Effector CD4-positive, alpha-beta T cell (primary cell): Measurements from ENCODE around the gene HIRA.
A peak's percentile ranks its signal among the peaks of the same experiment; 100 is the strongest.
"Not testable (repeated sequence)": the region's sequence is repeated elsewhere in the genome, so short reads cannot be mapped to it uniquely, and the experiment has no call there.

Source experiments
- DNase-seq: peaks from one replicate; pipeline ENCODE4 v3.0.0-alpha.2; 2020

HIRA gene

DNA sequence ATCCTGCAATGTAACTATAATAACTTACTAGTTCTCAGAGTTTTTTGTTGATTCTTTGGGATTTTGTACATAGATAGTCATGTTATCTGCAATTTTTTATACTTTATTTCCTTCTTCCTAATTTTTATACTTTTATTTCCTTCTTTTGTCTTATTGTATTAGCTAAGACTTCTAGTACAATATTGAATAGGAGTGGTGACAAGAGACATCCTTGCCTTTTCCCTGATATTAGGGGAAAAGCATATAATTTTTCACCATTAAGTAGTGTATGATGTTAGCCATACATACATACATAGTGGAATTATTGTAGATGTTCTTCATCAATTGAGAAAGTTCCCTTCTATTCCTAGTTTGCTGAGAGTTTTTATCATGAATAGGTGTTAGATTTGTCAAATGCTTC is 112.3 kb downstream of the HIRA start:
- no peak for DNase-seq

DNA sequence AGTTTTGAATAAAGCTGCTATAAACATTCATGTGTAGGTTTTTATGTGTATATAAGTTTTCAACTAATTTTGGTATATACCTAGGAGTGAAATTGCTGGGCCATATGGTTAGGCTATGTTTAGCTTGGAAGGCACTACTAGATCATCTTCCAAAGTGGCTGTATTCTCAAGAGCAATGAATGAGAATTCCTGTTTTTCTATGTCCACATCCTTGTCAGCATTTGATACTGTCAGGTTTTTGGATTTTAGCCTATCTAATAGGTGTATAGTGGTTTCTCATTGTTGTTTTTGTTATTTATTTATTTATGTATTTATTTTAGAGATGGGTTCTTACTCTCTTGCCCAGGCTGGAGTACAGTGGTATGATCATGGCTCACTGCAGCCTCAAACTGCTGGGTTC is 113.7 kb downstream of the HIRA start:
- no peak for DNase-seq

DNA sequence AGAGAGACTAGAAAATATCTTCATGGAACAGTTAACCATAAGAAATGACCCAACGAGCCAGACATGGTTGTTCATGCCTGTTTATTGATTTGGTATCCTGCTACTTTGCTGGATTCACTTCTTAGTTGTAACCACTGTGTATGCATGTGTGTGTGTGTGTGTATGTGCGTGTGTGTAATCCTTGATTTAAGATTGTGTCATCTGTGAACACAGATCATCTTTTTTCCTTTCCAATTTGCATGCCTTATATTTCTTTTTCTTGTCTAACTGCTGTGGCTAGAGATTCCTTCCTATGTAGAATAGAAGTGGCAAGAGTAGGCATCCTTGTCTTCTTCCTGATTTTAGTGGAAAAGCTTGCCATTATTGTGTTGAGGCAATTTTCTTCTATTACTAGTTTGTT is 123.7 kb downstream of the HIRA start:
- no peak for DNase-seq

DNA sequence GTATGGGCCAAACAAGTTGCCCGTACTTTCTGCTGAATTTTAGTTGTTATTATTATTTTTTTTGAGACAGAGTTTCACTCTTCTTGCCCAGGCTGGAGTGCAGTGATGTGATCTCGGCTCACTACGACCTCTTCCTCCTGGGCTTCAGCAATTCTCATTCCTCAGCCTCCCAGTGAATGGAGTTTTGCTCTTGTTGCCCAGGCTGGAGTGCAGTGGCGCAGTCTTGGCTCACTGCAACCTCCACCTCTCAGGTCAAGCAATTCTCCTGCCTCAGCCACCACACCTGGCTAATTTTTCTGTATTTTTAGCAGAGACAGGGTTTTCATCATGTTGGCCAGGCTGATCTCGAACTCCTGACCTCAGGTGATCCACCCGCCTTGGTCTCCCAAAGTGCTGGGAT is 125.0 kb downstream of the HIRA start:
- not testable (repeated sequence) for DNase-seq

DNA sequence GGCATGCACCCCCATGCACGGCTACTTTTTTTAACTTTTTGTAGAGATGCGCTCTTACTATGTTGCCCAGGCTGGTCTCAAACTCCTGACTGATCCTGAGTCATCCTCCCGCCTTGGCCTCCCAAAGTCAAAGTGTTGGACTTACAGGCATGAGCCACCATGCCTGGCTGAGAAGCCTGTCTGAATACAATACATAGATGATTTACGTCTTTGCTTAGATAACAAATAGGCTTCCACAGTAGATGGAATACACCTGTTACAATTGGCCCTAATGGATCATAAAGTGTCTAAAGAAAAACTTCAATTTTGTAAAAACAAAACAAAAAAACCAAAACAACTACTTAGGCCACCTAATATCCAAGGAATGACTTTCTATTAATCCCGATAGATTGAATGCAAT is 127.0 kb downstream of the HIRA start:
- no peak for DNase-seq

DNA sequence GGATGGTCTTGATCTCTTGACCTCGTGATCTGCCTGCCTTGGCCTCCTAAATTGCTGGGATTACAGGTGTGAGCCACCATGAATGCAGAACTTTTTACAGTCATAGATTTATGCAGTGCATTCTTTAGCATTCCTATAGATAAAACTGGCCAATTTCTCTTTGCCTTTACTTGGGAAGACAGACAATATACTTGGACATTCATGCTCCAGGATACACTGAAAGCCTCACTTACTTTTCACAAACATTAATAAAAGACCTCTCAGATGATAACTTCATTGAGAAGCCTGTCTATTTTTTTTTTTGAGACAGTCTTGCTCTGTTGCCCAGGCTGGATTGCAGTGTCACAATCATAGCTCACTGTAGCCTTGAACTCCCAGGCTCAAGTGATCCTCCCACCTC is 127.7 kb downstream of the HIRA start:
- no peak for DNase-seq

DNA sequence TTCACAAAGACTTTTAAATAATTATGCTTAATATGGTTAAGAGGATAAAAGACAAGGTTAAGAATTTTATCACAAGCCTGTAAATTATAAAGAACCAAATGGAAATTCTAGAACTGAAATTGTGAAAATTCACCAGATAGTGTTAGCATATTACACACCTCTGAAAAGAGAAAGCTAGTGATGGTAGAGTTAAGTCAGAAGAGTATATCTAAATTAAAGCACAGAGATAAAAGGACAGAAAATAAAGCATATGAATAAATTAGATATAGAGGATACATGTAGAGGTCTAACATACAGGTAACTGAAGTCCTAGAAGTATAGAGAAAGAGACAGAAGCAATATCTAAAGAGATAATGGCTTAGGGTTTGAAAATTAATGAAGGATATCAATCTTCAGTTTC is 135.8 kb downstream of the HIRA start:
- no peak for DNase-seq

DNA sequence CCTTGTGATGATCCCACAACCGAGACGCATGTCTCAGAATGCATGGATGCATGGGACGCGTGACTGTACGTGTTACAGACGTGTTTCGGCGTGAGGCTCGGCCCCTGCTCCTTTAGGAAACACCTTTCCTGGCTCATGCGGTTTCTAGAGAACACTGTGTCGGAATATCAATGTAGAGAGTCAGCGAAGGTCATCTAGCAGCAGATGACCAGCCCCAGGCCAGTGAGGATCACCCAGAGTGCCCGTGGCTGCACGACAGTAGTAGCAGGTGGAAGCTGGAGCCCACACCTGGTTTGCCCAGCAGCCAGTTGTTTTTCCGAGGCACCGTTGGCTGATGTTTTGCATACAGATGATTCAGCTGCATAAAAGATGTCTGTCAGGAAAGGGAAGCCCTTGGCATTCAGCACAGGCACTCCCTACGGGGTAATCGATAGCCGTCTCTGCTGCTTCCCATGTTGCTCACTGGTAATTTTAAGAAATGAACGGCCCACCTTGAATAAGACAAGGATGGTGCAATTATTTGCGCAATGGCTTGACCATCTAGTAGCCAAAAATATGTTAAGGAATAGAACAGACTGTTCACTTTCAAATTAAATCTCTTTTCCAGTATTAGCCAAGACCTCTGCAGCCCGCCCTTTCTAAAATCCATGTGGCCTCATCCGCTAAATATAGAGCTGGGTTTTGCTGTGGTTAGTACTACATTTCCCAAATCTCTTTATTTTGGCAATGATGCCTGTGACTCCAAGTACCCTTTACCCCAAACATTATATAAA is 138.9 kb downstream of the HIRA start:
- DNase-seq, result no peak

DNA sequence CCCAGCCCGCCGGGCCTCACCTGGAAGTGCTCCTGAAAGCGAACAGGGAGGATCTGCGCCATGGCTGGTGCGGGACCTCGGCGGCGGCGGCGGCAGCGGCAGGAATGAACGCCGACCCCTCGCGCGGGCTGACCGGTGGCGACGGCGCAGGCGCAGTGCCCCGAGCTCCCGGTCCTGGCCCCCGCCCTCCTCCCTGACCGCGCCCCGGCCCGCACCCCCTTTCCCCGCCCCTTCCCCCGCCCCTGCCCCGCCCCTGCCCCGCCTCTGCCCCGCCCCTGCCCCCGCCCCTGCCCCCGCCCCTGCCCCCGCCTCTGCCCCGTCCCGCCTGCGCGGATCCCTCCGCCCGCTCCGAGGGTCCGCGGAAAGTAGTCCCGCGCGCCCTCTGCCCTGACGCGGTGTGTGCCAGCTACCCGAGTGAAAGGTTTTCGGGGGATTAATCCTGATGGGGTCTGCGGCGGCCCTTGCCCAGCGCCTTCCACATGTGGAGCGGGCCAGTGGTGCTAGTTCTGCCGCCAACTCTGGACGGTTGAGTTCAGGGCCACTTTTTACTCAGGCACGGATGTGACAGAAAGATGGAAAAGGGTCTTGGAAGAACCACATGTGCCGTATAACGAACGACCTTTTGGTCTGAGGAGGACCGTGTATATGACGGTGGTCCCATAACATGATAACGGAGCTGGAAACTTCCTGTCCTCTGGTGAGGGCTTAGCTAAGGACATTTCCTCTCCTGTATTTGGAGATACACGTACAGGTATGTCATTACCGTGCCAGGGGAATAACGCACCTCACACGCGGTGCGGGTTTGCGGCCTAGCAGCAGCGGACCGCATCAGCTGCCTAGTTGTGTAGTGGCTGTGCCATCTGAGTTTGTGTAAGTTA is 139.7 kb downstream of the HIRA start, which contains the start of gene CLTCL1:
Gene CLTCL1, minus strand, starts transcription at position 140 of the 878 bp plus-strand sequence. Its CDS starts 78 bp downstream, at position 62.
- DNase-seq, result peak; percentile 56

DNA sequence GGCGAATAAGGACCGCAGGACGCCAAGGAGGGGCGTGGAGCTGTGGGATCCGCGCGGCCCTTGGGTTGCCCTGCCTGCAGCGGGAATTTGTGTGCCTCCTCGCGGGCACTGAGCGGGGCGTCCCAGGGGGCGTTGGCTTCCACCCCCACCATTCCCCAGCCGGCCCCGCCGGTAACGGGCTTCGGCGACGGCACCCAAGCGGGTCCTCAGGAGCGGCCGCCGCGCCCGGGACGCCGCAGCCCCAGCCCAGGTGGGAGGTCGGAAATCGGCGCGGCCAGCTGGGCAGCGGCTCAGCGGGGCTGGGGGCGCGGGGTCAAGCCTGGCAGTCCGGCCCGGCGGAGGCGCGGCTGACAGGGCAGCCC is 140.3 kb downstream of the HIRA start:
- peak; percentile 10 for DNase-seq

DNA sequence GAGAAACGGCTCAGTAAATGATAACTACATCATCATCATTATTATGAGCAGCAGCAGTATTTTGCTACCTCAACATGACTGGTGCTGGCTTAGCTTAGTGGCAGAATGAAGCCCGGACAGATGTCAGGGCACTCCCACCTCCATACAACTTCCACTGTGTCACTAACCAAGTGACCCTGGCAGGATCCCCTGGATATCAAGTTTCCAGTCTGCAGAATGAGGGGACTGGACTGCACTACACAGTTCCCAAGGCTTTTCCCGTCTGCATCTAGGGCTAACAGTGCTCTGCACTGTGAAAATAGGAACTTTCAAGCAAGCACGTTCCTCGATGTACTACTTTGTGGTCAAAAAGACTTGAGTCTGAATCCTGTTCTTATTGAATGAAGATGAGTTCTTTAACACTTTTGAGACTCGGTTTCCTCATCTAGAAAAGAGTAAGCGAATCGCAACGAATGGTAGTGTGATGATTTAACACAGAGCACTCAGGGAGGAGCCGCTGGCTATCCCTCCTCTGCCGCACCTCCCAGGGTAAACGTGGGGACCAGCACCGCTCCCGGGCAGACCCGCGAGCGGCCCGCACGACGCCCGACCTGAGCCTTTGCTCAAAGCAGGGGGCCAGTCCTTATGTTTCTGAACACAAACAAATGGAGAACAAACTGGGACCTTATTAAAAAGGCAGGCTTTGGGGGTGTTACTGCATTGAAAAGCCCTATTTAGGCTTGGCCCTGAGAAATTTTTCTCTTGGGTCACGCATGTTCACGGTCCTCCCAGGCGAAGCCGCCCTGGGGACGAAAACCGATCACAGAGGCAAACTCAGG is 140.9 kb downstream of the HIRA start:
- DNase-seq, result no peak

DNA sequence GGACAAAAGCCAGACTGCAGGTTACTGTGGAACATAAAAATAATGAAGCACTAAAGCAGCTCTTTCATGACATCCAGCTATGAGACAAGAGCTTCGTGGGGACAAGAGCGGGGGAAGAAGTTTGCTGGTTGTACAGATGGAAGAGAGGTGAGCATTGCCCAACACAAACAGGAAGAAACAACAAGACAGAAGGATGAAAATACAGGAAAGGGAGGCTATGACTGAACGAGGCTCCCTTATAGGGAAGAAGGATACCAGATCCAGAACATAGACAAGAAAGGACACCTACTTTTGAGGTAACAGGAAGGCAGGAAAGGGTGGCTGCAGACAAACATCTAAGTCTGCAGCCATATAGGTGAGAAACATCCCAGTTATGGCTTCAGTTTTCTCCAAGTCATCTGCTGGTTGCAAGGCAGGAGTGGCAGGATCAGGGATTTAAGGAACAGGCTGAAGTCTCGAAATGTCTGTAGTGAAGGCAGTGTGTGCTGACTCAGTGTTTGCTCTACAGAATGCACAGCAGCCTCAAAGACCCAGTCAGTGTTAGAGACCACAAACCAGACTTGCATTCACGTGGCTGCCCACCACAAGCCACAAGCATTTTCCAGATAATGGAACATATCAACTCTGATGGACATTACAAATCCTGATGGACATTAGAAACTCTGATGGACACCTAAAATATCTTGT is 141.9 kb downstream of the HIRA start:
- no peak for DNase-seq

DNA sequence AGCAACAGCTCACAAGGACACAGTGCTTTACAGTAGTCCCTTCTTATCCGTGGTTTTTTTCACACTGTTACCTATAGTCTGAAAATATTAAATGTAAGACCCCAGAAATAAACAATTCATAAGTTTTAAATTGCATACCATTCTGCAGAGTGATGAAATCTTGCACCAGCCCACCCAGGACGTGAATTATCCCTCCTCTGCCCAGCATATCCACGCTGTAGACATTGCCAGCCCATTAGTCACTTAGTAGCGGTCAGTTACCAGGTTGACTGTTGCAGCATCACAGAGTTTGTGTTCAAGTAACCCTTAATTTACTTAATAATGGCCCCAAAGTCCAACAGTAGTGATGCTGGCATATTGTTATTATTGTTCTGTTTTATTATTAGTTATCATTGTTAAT is 143.6 kb downstream of the HIRA start:
- DNase-seq, result no peak

DNA sequence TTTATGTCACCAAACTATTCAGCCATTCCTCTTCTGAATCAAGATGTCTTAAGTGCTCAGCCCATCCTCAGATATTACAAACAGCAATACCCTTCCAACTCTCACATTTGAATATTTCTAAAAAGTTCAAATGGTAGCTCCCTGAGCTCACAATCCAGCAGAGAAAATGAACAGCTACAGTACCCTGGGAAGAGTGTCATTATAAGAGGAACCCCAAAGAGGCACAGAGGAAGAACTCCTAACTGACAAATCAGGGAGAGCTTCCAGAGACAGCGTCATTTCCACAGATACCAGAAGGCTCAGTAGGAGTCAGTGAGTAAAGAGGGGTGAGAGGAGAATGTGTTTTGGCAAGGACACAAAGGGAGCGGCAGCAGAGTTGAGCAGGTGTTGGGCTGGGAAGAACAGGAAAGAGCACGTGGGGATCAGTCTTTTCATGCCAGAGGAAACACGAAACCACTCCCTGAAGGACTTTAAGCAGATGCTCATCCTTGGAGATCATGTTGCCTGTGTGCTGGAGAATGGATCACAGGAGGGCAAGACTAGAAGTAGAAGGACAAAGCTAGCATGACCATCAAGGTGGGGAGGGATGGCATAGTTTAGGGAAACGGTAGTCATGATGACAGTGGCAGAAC is 144.3 kb downstream of the HIRA start:
- no peak for DNase-seq

DNA sequence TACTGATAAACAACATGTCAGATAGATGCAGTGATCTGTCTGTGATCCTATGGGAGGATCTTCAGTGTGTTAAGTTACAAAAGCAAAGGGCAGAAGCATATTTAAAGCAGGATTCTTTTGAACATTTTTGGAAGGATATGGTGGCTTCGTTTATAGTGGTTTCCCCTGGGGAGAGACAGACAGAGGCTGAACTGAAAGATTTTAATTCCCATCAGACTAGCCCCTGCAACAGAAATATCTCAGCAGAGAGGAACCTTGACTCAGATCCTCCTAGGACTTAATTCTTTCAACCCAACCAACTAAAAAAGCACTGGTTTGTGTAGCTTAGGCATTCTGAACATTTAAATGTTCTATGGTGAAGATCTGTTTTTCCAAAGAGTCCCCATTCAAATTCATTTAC is 145.7 kb downstream of the HIRA start:
- DNase-seq, result no peak
